ENCODE results near the gene POU3F3. TPM values are rescaled to one million over a fixed set of nuclear protein-coding genes. Genes with fewer than 3 reads are reported as not detected.

POU3F3 gene
- total RNA-seq, 1 donor from 2014 or later, result not detected

- Histone ChIP-seq H3K4me1 (peaks cover 16% of the 10 kb centered on the region), H3K4me3 (no peak overlapping the region), H3K27ac (no peak overlapping the region), H3K36me3 (no peaks in the 10 kb centered on the region), H3K9me3 (no peaks in the 10 kb centered on the region), H3K27me3 (ENCODE audit: low read depth) (peaks cover 74% of the 10 kb centered on the region)
- TF ChIP-seq CTCF (IDR thresholded peaks at IDR 0.05), result no peak
- DNase-seq, result no peak
- intact Hi-C loops (cut with DNase I), result no loop called here
- no peak for ATAC-seq
Observed at GRCh38 chr2:104876606-104877570, 23.0 kb downstream of the POU3F3 start.

DNA sequence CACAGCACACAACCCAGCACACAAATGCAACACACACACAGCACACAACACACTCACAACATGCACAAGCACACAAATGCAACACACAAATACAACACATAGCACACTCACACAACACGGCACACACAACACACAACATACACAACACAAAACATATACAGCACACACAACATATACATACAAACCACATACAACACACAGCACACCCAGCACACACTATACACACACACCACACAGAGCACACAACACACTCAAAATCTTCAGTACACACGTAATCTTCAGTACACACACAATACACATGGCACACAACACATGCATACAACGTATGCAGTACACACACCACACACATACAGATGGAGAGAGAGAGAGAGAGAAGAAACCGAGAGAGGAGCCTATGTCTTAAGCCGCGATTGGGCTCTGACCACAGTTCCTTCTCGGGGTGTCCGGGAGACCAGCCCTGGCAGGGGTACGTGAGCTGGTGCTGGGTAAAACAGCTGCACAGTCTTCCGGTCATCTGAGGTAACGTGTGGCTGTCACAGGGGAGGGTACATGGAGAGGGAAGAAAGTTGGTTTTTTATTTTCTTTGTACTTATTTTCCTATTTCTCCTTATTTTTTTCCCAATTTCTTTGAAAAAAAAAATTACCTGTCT lies 25.1 kb downstream of the POU3F3 start:
- Histone ChIP-seq H3K27ac (no peak overlapping the region), H3K4me1 (no peaks in the 10 kb centered on the region), H3K9me3 (no peaks in the 10 kb centered on the region), H3K4me3 (no peak overlapping the region), H3K36me3 (no peaks in the 10 kb centered on the region), H3K27me3 (ENCODE audit: low read depth) (peaks cover 63% of the 10 kb centered on the region)
- intact Hi-C loops (cut with DNase I), result no loop called here
- ATAC-seq, result no peak
- no peak for TF ChIP-seq CTCF (IDR thresholded peaks at IDR 0.05)
- DNase-seq, result no peak

DNA sequence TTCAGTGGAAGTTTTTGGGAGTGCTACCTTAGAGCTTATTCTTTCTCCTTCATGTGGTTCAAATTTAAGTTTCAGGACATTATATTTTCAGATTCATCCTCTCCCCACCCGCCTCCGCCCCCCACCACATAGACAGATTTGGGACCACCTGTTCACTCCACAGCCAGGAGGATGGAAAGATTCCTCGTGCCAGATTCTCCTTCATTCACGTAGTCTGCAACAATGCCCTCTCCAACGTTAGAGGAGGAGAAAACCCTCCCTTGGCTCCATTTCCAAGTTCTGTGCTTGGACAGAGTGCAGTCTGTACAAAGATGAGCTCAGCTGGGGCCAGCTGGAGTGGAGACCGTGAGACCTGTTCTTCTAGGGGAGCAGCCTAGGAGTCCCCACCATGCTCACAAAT lies 26.2 kb downstream of the POU3F3 start:
- peaks cover 54% of the 10 kb centered on the region for H3K27me3 ChIP-seq (ENCODE audit: low read depth)

DNA sequence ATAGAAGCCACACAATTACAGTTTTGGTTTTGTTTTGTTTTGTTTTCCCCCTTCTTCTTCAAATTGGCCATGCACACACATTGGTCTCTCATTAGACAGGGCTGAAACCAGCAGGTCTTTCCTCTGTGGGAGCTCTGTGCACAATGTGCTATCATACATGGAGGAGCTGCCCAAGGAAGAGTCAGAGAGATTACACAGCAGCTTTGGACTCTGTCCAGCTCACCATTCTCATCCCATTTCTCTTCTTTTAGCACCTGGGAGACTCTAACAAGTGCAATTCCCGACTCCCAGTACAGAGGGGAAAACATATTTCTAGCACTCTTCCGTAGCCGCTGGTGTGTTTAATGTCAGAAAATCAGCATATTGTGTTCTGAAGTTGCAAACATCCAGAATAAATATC lies 29.4 kb downstream of the POU3F3 start:
- H3K9me3 ChIP-seq, result no peaks in the 10 kb centered on the region
- H3K4me1 ChIP-seq, result no peaks in the 10 kb centered on the region
- TF ChIP-seq CTCF (IDR thresholded peaks at IDR 0.05), result no peak
- no peak for DNase-seq
- intact Hi-C loops (cut with DNase I), result no loop called here
- no peak overlapping the region for H3K4me3 ChIP-seq
- no peak overlapping the region for H3K27ac ChIP-seq
- H3K27me3 ChIP-seq (ENCODE audit: low read depth), result peaks cover 27% of the 10 kb centered on the region
- ATAC-seq, result no peak
- no peaks in the 10 kb centered on the region for H3K36me3 ChIP-seq

More for the DNA sequence above, 26.2 kb downstream of the POU3F3 start:
- Histone ChIP-seq H3K9me3 (no peaks in the 10 kb centered on the region), H3K4me1 (no peaks in the 10 kb centered on the region), H3K27ac (no peak overlapping the region), H3K4me3 (no peak overlapping the region), H3K36me3 (no peaks in the 10 kb centered on the region)
- ATAC-seq, result no peak
- intact Hi-C loops (cut with DNase I), result no loop called here
- TF ChIP-seq CTCF (IDR thresholded peaks at IDR 0.05), result no peak
- DNase-seq, result no peak

DNA sequence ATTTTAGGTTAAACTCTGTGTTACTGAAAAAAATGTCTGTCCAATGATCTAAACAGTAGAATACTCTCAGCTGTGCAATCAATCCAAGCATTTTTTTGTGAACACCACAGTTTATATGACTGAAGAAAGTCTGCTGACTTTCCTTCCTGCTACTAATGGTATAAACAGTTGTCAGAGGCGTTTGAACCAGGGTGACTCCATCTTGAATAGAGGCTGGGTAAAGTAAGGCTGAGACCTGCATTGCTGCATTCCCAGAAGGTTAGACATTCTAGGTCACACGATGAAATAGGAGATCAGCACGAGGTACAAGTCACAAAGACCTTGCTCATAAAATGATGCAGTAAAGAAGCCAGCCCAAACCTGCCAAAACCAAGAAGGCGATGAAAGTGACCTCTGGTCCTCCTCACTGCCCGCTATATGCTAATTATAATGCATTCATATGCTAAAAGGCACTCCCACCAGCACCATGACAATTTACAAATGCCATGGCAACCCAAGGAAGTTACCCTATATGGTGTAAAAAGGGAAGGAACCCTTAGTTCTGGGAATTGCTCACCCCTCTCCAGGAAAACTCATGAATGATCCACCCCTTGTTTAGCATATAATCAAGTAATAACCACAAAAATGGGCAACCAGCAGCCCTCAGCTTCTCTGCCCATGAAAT lies 31.3 kb downstream of the POU3F3 start:
- Histone ChIP-seq H3K4me1 (no peaks in the 10 kb centered on the region), H3K27me3 (ENCODE audit: low read depth) (peaks cover 12% of the 10 kb centered on the region), H3K36me3 (no peaks in the 10 kb centered on the region), H3K27ac (no peak overlapping the region), H3K4me3 (no peak overlapping the region), H3K9me3 (no peaks in the 10 kb centered on the region)
- TF ChIP-seq CTCF (IDR thresholded peaks at IDR 0.05), result no peak
- intact Hi-C loops (cut with DNase I), result no loop called here
- no peak for ATAC-seq
- no peak for DNase-seq
